GM21723 (cell line): ENCODE results near the gene SSBP3.
"Not testable (repeated sequence)": the region's sequence is repeated elsewhere in the genome, so short reads cannot be mapped to it uniquely, and the experiment has no call there.

Source experiments
- ATAC-seq: cut with Tn5 transposase; IDR thresholded peaks from one replicate; pipeline ENCODE4 v1.9.1; 2021; ENCODE audit warnings: mild to moderate bottlenecking, moderate library complexity; ENCODE audit not compliant: unreplicated experiment

SSBP3 gene

GRCh38 chr1:54406339-54407153 is at the start of gene SSBP3:
Gene SSBP3 (minus strand): TSS chr1:54406394.
- peak; percentile 79 for ATAC-seq

- ATAC-seq: no peak
Measured at GRCh38 chr1:54453509-54453908, 47.3 kb upstream of the SSBP3 start.

- ATAC-seq: no peak
Measured at GRCh38 chr1:54453022-54453421, 46.8 kb upstream of the SSBP3 start.

GRCh38 chr1:54449431-54449830 is 43.2 kb upstream of the SSBP3 start:
- ATAC-seq: not testable (repeated sequence)

DNA sequence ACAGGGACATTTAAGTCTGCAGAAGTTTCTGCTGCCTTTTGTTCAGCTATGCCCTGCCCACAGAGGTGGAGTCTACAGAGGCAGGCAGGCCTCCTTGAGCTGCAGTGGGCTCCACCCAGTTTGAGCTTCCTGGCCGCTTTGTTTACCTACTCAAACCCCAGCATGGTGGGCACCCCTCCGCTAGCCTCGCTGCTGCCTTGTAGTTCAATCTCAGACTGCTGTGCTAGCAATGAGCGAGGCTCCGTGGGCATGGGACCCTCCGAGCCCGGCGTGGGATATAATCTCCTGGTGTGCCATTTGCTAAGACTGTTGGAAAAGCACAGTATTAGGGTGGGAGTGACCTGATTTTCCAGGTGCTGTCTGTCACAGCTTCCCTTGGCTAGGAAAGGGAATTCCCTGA is 42.6 kb upstream of the SSBP3 start:
- not testable (repeated sequence) for ATAC-seq

GRCh38 chr1:54447081-54447480 is 40.9 kb upstream of the SSBP3 start:
- ATAC-seq: not testable (repeated sequence)

DNA sequence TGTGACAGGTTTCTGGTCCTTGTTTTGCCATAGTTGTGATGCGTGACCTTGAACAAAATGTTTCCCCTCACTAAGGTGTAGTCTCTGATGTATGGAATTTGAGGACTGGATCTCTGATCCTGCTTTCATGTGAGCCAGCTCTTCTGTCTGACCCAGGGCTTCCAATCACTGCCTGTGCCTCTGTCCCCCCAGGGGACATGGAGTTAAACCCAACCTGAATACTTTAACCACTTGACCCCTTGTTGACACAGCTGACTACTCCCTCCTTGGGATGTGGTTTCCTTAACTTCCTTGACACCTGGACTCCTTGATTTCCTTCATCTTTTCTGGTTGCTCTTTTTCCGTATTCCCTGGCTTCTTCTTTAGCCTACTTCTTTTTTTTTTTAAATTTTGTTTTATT is 36.0 kb upstream of the SSBP3 start:
- no peak for ATAC-seq

- no peak for ATAC-seq
Measured at GRCh38 chr1:54439550-54440223, 33.5 kb upstream of the SSBP3 start.

DNA sequence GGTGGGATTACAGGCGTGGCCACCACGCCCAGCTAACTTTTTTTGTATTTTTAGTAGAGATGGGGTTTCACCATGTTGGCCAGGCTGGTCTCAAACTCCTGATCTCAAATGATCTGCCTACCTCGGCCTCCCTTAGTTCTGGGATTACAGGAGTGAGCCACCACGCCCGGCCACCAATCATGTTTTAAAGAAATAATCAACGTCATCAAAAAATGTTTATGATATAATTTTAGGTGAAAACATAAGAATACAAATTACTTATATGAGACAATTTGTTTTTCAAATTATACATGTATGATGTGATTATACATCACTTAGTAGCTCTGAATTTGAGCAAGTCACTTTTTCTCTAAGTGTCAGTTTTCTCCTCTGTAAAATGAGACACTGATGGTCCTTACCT is 31.6 kb upstream of the SSBP3 start:
- ATAC-seq: no peak

DNA sequence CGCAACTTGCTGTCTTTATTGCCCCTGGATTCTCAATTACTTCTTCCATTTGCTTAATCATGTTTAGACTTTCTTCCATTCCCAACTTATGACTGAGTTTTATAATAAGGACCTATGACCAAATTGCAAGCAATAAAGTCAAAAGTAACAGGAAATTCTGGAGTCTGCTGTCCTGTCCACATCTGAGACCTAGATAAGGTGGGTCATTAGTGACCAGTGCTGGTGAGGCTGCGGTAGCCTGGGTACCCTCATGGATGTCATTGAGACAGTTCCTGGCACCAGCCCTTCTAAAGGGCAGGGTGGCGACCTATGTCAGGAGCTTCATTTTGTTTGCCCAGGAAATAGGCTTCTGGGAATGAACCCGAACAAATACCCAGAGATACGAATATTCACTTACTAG is 30.6 kb upstream of the SSBP3 start:
- no peak for ATAC-seq

GRCh38 chr1:54429838-54430237 is 23.6 kb upstream of the SSBP3 start:
- no peak for ATAC-seq

DNA sequence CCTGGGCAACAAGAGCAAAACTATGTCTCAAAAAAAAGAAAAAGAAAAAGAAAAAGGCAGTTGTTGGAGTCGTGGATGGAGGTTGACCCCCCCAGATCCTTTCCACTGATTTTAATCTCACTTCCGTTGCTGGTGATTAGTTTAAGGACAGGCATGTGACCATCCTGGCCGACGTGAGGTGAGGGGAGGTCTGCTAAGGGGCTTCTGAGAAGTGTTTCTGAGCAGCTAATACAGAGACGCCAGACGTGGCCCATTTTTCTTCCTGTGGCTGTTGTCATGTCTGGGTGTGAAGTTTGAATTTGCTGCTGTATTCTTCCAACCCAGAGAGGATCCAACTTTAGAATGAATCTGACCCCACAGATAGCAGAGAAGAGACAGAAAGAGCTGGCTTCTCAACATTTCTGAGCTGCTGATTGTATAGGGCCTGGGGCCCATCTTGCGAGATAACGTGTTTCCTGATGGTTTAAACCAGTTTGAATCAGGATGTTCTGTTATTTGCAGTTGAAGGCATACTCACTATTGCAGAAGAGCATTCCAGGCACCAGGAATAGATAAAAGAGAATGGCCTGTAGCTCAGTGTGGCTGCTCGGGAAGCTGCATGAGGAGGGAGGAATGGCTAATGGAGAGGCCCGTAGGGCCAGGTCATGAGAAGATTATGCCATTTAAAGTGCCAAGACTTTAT is 22.8 kb upstream of the SSBP3 start:
- ATAC-seq: no peak

DNA sequence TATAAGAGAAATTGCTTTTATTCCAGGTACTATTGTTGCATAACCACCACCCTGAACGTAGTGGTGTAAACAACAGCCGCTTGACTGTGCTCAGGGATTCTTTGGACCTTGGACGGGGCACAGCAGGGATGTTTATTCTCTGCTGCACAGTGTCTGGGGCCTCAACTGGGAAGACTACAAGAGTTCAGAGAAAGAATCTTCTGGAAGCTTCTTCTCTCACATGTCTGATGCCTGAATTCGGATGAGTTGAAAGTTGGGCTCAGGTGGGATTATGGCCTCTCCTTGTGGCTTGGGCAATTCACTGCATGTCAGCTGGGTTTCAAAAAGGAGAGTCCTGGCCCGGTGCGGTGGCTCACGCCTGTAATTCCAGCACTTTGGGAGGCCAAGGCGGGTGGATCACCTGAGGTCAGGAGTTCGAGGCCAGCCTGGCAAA is 19.0 kb upstream of the SSBP3 start:
- no peak for ATAC-seq

GRCh38 chr1:54424398-54424797 is 18.2 kb upstream of the SSBP3 start:
- no peak for ATAC-seq

DNA sequence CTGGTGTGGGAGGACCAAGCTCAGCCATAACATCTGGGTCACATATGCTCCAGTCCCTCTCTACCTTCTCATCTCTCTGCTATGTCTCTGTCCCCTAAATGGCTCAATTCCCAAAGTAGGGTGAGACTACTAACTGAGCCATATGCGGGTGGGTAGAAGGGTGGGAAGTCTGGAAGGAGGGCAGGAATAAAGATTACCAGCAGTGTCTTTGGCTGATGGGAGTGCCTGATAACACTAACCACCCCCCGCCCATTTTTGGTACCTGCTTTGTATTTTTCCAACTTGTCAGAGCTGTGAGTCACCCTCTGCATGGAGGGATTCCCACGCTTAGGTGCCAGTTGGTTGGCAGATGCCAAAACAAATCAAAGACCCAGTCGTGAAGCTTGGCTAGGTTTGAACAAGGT is 14.9 kb upstream of the SSBP3 start:
- ATAC-seq: no peak

- ATAC-seq: not testable (repeated sequence)
Measured at GRCh38 chr1:54418598-54418997, 12.4 kb upstream of the SSBP3 start.

DNA sequence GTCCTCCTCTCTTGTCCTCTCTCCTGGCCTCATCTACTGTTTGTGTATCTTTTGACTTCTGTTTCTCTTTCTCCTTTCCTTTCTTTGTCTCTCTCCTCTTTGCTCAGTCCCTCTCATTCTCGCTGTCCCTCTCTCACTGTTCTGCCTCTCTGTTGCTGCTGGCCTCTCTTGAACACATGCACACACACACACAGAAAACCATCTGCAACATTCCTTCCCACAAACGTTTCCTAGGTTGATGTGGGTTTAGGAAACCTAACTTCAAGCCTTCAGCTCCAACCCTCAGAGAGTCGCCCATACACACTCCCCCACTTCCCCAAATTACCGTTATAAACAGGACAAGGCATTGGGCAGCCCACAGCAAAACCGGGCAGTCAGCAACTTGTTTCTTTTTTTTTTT is 10.9 kb upstream of the SSBP3 start:
- ATAC-seq: no peak

GRCh38 chr1:54416435-54416834 is 10.2 kb upstream of the SSBP3 start:
- no peak for ATAC-seq

- ATAC-seq: no peak
Measured at GRCh38 chr1:54415991-54416390, 9.8 kb upstream of the SSBP3 start.

- ATAC-seq: no peak
Measured at GRCh38 chr1:54415533-54415932, 9.3 kb upstream of the SSBP3 start.

DNA sequence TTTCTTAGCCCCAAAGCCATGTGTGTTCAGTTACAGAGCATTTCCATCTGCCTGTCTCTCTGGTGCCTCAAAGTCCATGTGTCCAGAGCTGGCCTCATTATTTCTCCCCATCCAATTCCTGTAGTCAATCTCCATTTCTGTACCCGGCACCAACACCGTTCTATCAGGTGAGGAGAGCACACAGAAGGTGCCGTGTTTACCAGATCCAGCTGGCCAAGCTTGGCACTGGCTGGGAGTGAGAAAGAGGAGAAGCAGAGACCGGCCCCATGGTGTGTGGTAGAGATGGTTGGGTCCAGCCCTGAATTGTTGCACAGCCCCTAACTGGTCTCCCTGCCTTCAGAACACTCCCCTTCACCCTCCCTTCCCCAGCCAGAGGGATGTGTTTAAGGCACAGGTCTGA is 7.5 kb upstream of the SSBP3 start:
- ATAC-seq: no peak

GRCh38 chr1:54413295-54413694 is 7.1 kb upstream of the SSBP3 start:
- ATAC-seq: no peak
